GM18907 (cell line): ENCODE measurements around the gene BRD1.
"Not testable (repeated sequence)": the region's sequence is repeated elsewhere in the genome, so short reads cannot be mapped to it uniquely, and the experiment has no call there.

Experiments used
- ATAC-seq: cut with Tn5 transposase; IDR thresholded peaks from one replicate; pipeline ENCODE4 v1.9.1; 2021; ENCODE audit warnings: mild to moderate bottlenecking, moderate library complexity; ENCODE audit not compliant: unreplicated experiment

The BRD1 gene

GRCh38 chr22:49785046-49785521 lies 42.6 kb downstream of the BRD1 start:
- no peak for ATAC-seq

GRCh38 chr22:49784630-49784971 lies 43.1 kb downstream of the BRD1 start:
- no peak for ATAC-seq

GRCh38 chr22:49783926-49784629 lies 43.6 kb downstream of the BRD1 start:
- ATAC-seq = no peak

- ATAC-seq = no peak
These were observed 44.5 kb downstream of the BRD1 start for GRCh38 chr22:49783036-49783746.

- not testable (repeated sequence) for ATAC-seq
These were observed 45.8 kb downstream of the BRD1 start for GRCh38 chr22:49781886-49782285.

GRCh38 chr22:49781289-49781782 lies 46.3 kb downstream of the BRD1 start:
- ATAC-seq = no peak

GRCh38 chr22:49780698-49781288 lies 46.9 kb downstream of the BRD1 start:
- ATAC-seq = no peak

- no peak for ATAC-seq
These were observed 47.6 kb downstream of the BRD1 start for GRCh38 chr22:49779853-49780697.

- ATAC-seq = no peak
These were observed 48.5 kb downstream of the BRD1 start for GRCh38 chr22:49779211-49779610.

GRCh38 chr22:49777569-49778249 lies 50.0 kb downstream of the BRD1 start:
- no peak for ATAC-seq

- no peak for ATAC-seq
These were observed 50.8 kb downstream of the BRD1 start for GRCh38 chr22:49776891-49777290.

GRCh38 chr22:49775867-49776511 lies 51.7 kb downstream of the BRD1 start:
- ATAC-seq = no peak

- ATAC-seq = no peak
These were observed 52.3 kb downstream of the BRD1 start for GRCh38 chr22:49775191-49775866.

- ATAC-seq = no peak
These were observed 53.0 kb downstream of the BRD1 start for GRCh38 chr22:49774499-49775151.

- ATAC-seq = no peak
These were observed 53.6 kb downstream of the BRD1 start for GRCh38 chr22:49774046-49774445.

GRCh38 chr22:49773531-49773930 lies 54.1 kb downstream of the BRD1 start:
- ATAC-seq = no peak

GRCh38 chr22:49772692-49773091 lies 55.0 kb downstream of the BRD1 start:
- ATAC-seq = no peak

GRCh38 chr22:49771266-49772065 lies 56.2 kb downstream of the BRD1 start:
- no peak for ATAC-seq
